CD4-positive, alpha-beta T cell (primary cell): ENCODE data around the gene SOX5. TPM values are rescaled to one million over a fixed set of nuclear protein-coding genes. Genes with fewer than 3 reads are reported as not detected.

Experiments used
- ATAC-seq: fragments of 200-7000 bp; cut with Tn5 transposase; one replicate; pipeline ENCODE4 v1.10.0; 2022; ENCODE audit warnings: mild to moderate bottlenecking; ENCODE audit not compliant: poor library complexity
- CTCF ChIA-PET: fragments of 350-600 bp; sonication (Branson Sonifier 250); formaldehyde crosslinking; loops from one replicate; lab custom pipeline; 2021; ENCODE audit warnings: antibody characterized with exemption, inconsistent platforms; lab: Charles Lee
- POLR2A ChIA-PET: fragments of 350-600 bp; sonication (Branson Sonifier 250); formaldehyde crosslinking; loops from one replicate; lab custom pipeline; 2021; ENCODE audit warnings: antibody characterized with exemption, inconsistent platforms; lab: Charles Lee
- DNase-seq, 14 experiments: peaks; one replicate each; pipeline ENCODE4 v3.0.0-alpha.2; 2013 to 2020; ENCODE audit warnings: mixed read lengths in 2 of 14
- H3K27ac ChIP-seq, 2 donors: one replicate each; pipeline versions ENCODE4 v1.5.1 to v1.7.0; 2013; ENCODE audit warnings: low read length in 2 of 2, low read depth in 1 of 2, mild to moderate bottlenecking in 1 of 2
- H3K27me3 ChIP-seq, 2 experiments: 1 replicate in 1 of 2; 2 replicates in 1 of 2; pipeline versions ENCODE4 v1.6.1 to v1.7.0; 2013; ENCODE audit warnings: low read length in 2 of 2, control low read depth in 1 of 2, mild to moderate bottlenecking in 1 of 2, moderate library complexity in 1 of 2; ENCODE audit not compliant: insufficient read depth in 2 of 2, control insufficient read depth in 1 of 2
- H3K36me3 ChIP-seq: one replicate; pipeline ENCODE4 v1.6.1; 2013; ENCODE audit warnings: low read length, control low read depth; ENCODE audit not compliant: insufficient read depth
- H3K4me1 ChIP-seq: one replicate; pipeline ENCODE4 v1.6.1; 2013; ENCODE audit warnings: low read length, control low read depth; ENCODE audit not compliant: insufficient read depth
- H3K4me3 ChIP-seq: one replicate; pipeline ENCODE4 v1.5.1; 2013; ENCODE audit warnings: mild to moderate bottlenecking, low read length, moderate library complexity
- H3K9me3 ChIP-seq, 2 experiments: 1 replicate in 1 of 2; 2 replicates in 1 of 2; pipeline versions ENCODE4 v1.6.1 to v1.7.0; 2013; ENCODE audit warnings: low read length in 2 of 2, mild to moderate bottlenecking in 2 of 2, control low read depth in 1 of 2, moderate library complexity in 1 of 2; ENCODE audit not compliant: control insufficient read depth in 1 of 2, insufficient read depth in 1 of 2
- H3K27ac Mint-ChIP-seq: one replicate; pipeline ENCODE4 v1.8.0; 2020; ENCODE audit warnings: mixed read lengths
- H3K27me3 Mint-ChIP-seq: one replicate; pipeline ENCODE4 v1.8.0; 2021; ENCODE audit warnings: mixed read lengths
- H3K36me3 Mint-ChIP-seq: one replicate; pipeline ENCODE4 v1.8.0; 2021; ENCODE audit warnings: low read depth, mixed read lengths
- H3K4me1 Mint-ChIP-seq: one replicate; pipeline ENCODE4 v1.8.0; 2021; ENCODE audit warnings: low read depth, mixed read lengths
- H3K4me3 Mint-ChIP-seq: one replicate; pipeline ENCODE4 v1.8.0; 2020; ENCODE audit warnings: mild to moderate bottlenecking, mixed read lengths
- H3K9me3 Mint-ChIP-seq: one replicate; pipeline ENCODE4 v1.8.0; 2020; ENCODE audit warnings: mixed read lengths
- CTCF ChIP-seq: fragments of 200-600 bp; IDR thresholded peaks from one replicate; pipeline ENCODE4 v1.8.0; 2022; ENCODE audit warnings: antibody characterized with exemption, mild to moderate bottlenecking
- intact Hi-C, 2 experiments: fragments of 100-400 bp; cut with DNase I in 1 of 2; cut with micrococcal nuclease in 1 of 2; formaldehyde crosslinking; loops; one replicate each; pipeline versions ENCODE4 v1.15.1 to v1.9.0; 2023 to 2025; cut with DNase I, micrococcal nuclease
- total RNA-seq, 174 experiments: library from RNA in 2 of 174; stranded (reverse) in 2 of 174; gene quantifications; one replicate each; pipeline ENCODE4 v1.2.3 and lab custom pipeline; 2021 to 2026

The SOX5 gene
- total RNA-seq, 2 experiments from 2014 or later = not detected

DNA sequence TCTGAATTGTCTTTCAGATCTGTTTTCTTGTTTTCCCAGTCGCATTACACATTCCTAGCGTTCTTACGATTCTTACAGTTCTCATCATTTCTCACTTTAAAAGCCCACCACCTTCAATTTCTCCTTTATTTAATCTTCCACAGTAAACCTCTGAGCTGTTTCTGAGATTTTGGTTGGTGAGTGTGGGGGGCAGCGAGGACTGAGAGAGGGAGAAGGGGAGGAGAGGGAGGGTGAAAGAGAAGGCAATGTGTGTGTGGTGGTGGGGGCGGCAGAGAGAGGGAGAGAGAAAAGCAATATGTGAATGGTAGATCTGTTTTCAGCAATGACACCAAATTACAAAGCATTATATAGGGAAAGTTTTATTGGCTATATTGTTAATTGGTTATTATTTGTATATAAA, 282.6 kb downstream of the SOX5 start:
- H3K4me1 ChIP-seq = no peaks in the 10 kb centered on the region
- no peak overlapping the region for H3K4me3 Mint-ChIP-seq
- no peaks in the 10 kb centered on the region for H3K4me1 Mint-ChIP-seq
- intact Hi-C loops = no loop called here
- no peak overlapping the region for H3K27ac ChIP-seq
- no peaks in the 10 kb centered on the region for H3K27me3 Mint-ChIP-seq
- ChIA-PET POLR2A (no interaction called here), CTCF (no interaction called here)
- DNase-seq (no peak), ATAC-seq (no peak)
- no peaks in the 10 kb centered on the region for H3K9me3 ChIP-seq
- no peaks in the 10 kb centered on the region for H3K9me3 Mint-ChIP-seq
- H3K36me3 ChIP-seq = no peaks in the 10 kb centered on the region
- no peak overlapping the region for H3K27ac Mint-ChIP-seq
- H3K27me3 ChIP-seq = no peaks in the 10 kb centered on the region
- TF ChIP-seq CTCF = no peak
- no peaks in the 10 kb centered on the region for H3K36me3 Mint-ChIP-seq
- no peak overlapping the region for H3K4me3 ChIP-seq

DNA sequence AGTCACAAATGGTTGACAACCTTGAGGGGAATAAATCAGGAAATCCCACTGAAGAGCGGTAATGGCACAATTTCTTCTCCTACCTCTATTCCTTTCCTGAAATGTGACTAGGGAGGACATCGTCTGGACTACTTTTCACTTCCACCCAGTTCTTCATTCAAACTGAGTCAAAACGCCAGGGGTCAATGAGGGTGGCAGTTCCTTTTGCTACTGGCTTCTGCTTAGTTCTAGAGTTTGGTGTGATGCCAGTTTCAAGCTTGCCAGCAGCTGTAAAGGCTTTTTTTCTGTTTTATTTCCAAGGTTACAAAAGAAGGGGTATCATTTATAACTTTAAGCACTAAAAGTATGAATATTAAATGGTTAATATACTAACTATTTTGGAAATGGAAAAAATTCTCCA, 286.5 kb downstream of the SOX5 start:
- H3K27me3 ChIP-seq = no peaks in the 10 kb centered on the region
- ATAC-seq = no peak
- no peaks in the 10 kb centered on the region for H3K4me1 ChIP-seq
- TF ChIP-seq CTCF = no peak
- no peaks in the 10 kb centered on the region for H3K9me3 ChIP-seq
- no peaks in the 10 kb centered on the region for H3K36me3 Mint-ChIP-seq
- no peak overlapping the region for H3K27ac Mint-ChIP-seq
- H3K36me3 ChIP-seq = no peaks in the 10 kb centered on the region
- H3K4me1 Mint-ChIP-seq = no peaks in the 10 kb centered on the region
- DNase-seq = no peak
- H3K4me3 ChIP-seq = no peak overlapping the region
- ChIA-PET CTCF (no interaction called here), POLR2A (no interaction called here)
- no peaks in the 10 kb centered on the region for H3K27me3 Mint-ChIP-seq
- no peak overlapping the region for H3K27ac ChIP-seq
- H3K4me3 Mint-ChIP-seq = no peak overlapping the region
- intact Hi-C loops = no loop called here
- H3K9me3 Mint-ChIP-seq = peaks cover 2% of the 10 kb centered on the region

- Mint-ChIP-seq H3K9me3 (peaks cover 2% of the 10 kb centered on the region), H3K4me1 (no peaks in the 10 kb centered on the region), H3K4me3 (no peak overlapping the region), H3K27me3 (no peaks in the 10 kb centered on the region), H3K36me3 (no peaks in the 10 kb centered on the region), H3K27ac (no peak overlapping the region)
- H3K36me3 ChIP-seq = no peaks in the 10 kb centered on the region
- no peaks in the 10 kb centered on the region for H3K9me3 ChIP-seq
- ChIA-PET CTCF (no interaction called here), POLR2A (no interaction called here)
- ATAC-seq (no peak), DNase-seq (no peak)
- TF ChIP-seq CTCF = no peak
- intact Hi-C loops = no loop called here
- H3K27me3 ChIP-seq = no peaks in the 10 kb centered on the region
- H3K4me3 ChIP-seq = no peak overlapping the region
- no peak overlapping the region for H3K27ac ChIP-seq
- H3K4me1 ChIP-seq = no peaks in the 10 kb centered on the region
Observed at GRCh38 chr12:23659131-23659530, 290.3 kb downstream of the SOX5 start.
